ENCODE measurements around the gene OTC.

DNA sequence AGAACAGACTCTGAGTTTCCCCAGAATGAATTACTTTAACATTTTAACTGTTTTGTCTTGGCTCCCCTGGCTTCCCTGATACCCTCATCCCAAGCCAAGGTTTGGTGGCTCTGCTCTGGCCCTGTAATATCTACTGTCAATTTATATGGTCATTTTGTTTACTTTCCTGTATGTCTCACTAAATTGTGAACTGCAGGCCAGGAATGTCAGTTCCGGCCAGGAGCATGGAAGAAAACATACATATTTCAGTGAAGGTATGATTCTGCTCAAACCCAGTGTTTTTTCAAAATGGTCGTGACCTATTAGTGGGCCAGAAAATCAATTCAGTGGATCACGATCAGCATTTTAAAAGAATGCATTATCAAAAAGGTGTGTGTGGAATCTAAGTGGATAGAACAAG lies 26.3 kb upstream of the OTC start:
- TF ChIP-seq EZH2phosphoT487 (IDR thresholded peaks at IDR 0.05; ENCODE audit: insufficient read depth, low read depth) (no peak), EZH2 (IDR thresholded peaks at IDR 0.05; ENCODE audit: insufficient read depth, poor library complexity, severe bottlenecking) (no peak)

All from GM23248 (cell line).